ENCODE data around the gene UTP14C. TPM values are rescaled to one million over a fixed set of nuclear protein-coding genes. Genes with fewer than 3 reads are reported as not detected.

The UTP14C gene
- total RNA-seq, 1 donor from 2014 or later: 19.7 TPM

GRCh38 chr13:52070929-52071523 is 46.5 kb downstream of the UTP14C start:
- Mint-ChIP-seq H3K27ac (ENCODE audit: unreplicated experiment) (no peak overlapping the region), H3K4me3 (no peak overlapping the region), H3K36me3 (ENCODE audit: low read depth) (peaks cover 22% of the 10 kb centered on the region), H3K27me3 (ENCODE audit: low read depth) (no peaks in the 10 kb centered on the region), H3K4me1 (no peaks in the 10 kb centered on the region), H3K9me3 (peaks cover 32% of the 10 kb centered on the region)
- no peak for DNase-seq (ENCODE audit: low read depth, low spot score)
- TF ChIP-seq, protein P1, sequence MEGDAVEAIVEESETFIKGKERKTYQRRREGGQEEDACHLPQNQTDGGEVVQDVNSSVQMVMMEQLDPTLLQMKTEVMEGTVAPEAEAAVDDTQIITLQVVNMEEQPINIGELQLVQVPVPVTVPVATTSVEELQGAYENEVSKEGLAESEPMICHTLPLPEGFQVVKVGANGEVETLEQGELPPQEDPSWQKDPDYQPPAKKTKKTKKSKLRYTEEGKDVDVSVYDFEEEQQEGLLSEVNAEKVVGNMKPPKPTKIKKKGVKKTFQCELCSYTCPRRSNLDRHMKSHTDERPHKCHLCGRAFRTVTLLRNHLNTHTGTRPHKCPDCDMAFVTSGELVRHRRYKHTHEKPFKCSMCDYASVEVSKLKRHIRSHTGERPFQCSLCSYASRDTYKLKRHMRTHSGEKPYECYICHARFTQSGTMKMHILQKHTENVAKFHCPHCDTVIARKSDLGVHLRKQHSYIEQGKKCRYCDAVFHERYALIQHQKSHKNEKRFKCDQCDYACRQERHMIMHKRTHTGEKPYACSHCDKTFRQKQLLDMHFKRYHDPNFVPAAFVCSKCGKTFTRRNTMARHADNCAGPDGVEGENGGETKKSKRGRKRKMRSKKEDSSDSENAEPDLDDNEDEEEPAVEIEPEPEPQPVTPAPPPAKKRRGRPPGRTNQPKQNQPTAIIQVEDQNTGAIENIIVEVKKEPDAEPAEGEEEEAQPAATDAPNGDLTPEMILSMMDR (conservative IDR thresholded peaks at IDR 0.05): no peak

Other genes starting within 250 kb of the UTP14C start
- 8.8 and 9.3 TPM in 2 replicates for gene DHRS12, start 220.5 kb upstream of the UTP14C start, total RNA-seq
- 0.26 TPM in 1 of 2 replicates, not detected in the other for gene TMEM272, start 179.5 kb upstream of the UTP14C start, total RNA-seq
- not detected in 2 replicates for gene CCDC70, start 162.7 kb upstream of the UTP14C start, total RNA-seq
- gene ATP7B, start 13.2 kb upstream of the UTP14C start, total RNA-seq: 11.0 and 11.6 TPM in 2 replicates
- gene ALG11, start 12.3 kb upstream of the UTP14C start, total RNA-seq: 34.0 and 37.8 TPM in 2 replicates
- gene NEK5, start 104.4 kb downstream of the UTP14C start, total RNA-seq: 0.12 and 0.27 TPM in 2 replicates
- gene NEK3, start 134.9 kb downstream of the UTP14C start, total RNA-seq: 26.6 and 27.5 TPM in 2 replicates